Activated T-cell treated with anti-CD3 and anti-CD28 coated beads, Interleukin-2, amount 50 U/mL, for 4 hours (primary cell): ENCODE measurements around the gene CDK16. TPM values are rescaled to one million over a fixed set of nuclear protein-coding genes. Genes with fewer than 3 reads are reported as not detected.
"Not testable (repeated sequence)": the region's sequence is repeated elsewhere in the genome, so short reads cannot be mapped to it uniquely, and the experiment has no call there.

Experiments
- ATAC-seq, 2 donors: fragments of 200-7000 bp; cut with Tn5 transposase; one replicate each; pipeline ENCODE4 v1.10.0; 2021
- DNase-seq: peaks from one replicate; pipeline ENCODE4 v3.0.0-alpha.2; 2020
- H3K27me3 Mint-ChIP-seq: one replicate; pipeline ENCODE4 v1.8.0; 2021; ENCODE audit warnings: low read depth, mixed read lengths
- H3K36me3 Mint-ChIP-seq: one replicate; pipeline ENCODE4 v1.8.0; 2022; ENCODE audit warnings: mixed read lengths; ENCODE audit not compliant: insufficient read depth
- H3K4me1 Mint-ChIP-seq: one replicate; pipeline ENCODE4 v1.8.0; 2021; ENCODE audit warnings: low read depth, mixed read lengths
- H3K4me3 Mint-ChIP-seq: one replicate; pipeline ENCODE4 v1.8.0; 2021; ENCODE audit warnings: mild to moderate bottlenecking, moderate library complexity, mixed read lengths
- H3K9me3 Mint-ChIP-seq: one replicate; pipeline ENCODE4 v1.8.0; 2021; ENCODE audit warnings: mixed read lengths
- total RNA-seq, 3 donors: library from RNA; stranded (reverse); gene quantifications; one replicate each; pipeline ENCODE4 v1.2.1, GENCODE V29; 2021

The CDK16 gene
- total RNA-seq, 3 donors from 2014 or later = 45.4 to 51.4 (median 49.4) TPM

GRCh38 chrX:47250017-47250347 lies 31.5 kb downstream of the CDK16 start:
- Mint-ChIP-seq H3K4me3 (no peak overlapping the region), H3K36me3 (peaks cover 9% of the 10 kb centered on the region), H3K4me1 (peaks cover 4% of the 10 kb centered on the region), H3K27me3 (no peaks in the 10 kb centered on the region), H3K9me3 (no peaks in the 10 kb centered on the region)
- ATAC-seq (no peak), DNase-seq (no peak)

- not testable (repeated sequence) for DNase-seq, H3K4me3 Mint-ChIP-seq, H3K4me1 Mint-ChIP-seq, H3K36me3 Mint-ChIP-seq, H3K27me3 Mint-ChIP-seq, H3K9me3 Mint-ChIP-seq, ATAC-seq
Observed at GRCh38 chrX:47257620-47258019, 39.1 kb downstream of the CDK16 start.

GRCh38 chrX:47264483-47265173 lies 46.1 kb downstream of the CDK16 start:
- no peak overlapping the region for H3K4me3 Mint-ChIP-seq
- no peaks in the 10 kb centered on the region for H3K36me3 Mint-ChIP-seq
- no peaks in the 10 kb centered on the region for H3K27me3 Mint-ChIP-seq
- ATAC-seq = peak; percentile 37 to 50
- peaks cover 1% of the 10 kb centered on the region for H3K4me1 Mint-ChIP-seq
- H3K9me3 Mint-ChIP-seq = no peaks in the 10 kb centered on the region
- no peak for DNase-seq

- no peak for DNase-seq
- ATAC-seq = no peak
- H3K27me3 Mint-ChIP-seq = no peaks in the 10 kb centered on the region
Observed at GRCh38 chrX:47266643-47267042, 48.2 kb downstream of the CDK16 start.

GRCh38 chrX:47272013-47272408 lies 53.5 kb downstream of the CDK16 start:
- no peaks in the 10 kb centered on the region for H3K27me3 Mint-ChIP-seq
- H3K4me3 Mint-ChIP-seq = no peak overlapping the region
- ATAC-seq = no peak
- no peaks in the 10 kb centered on the region for H3K36me3 Mint-ChIP-seq
- no peaks in the 10 kb centered on the region for H3K4me1 Mint-ChIP-seq
- H3K9me3 Mint-ChIP-seq = no peaks in the 10 kb centered on the region
- no peak for DNase-seq

More at GRCh38 chrX:47266643-47267042, 48.2 kb downstream of the CDK16 start:
- H3K9me3 Mint-ChIP-seq = no peaks in the 10 kb centered on the region
- H3K36me3 Mint-ChIP-seq = no peaks in the 10 kb centered on the region
- peaks cover 1% of the 10 kb centered on the region for H3K4me1 Mint-ChIP-seq
- H3K4me3 Mint-ChIP-seq = no peak overlapping the region

- no peaks in the 10 kb centered on the region for H3K27me3 Mint-ChIP-seq
- H3K4me1 Mint-ChIP-seq = no peaks in the 10 kb centered on the region
- ATAC-seq = no peak
- H3K9me3 Mint-ChIP-seq = no peaks in the 10 kb centered on the region
- no peak for DNase-seq
- no peaks in the 10 kb centered on the region for H3K36me3 Mint-ChIP-seq
- no peak overlapping the region for H3K4me3 Mint-ChIP-seq
Observed at GRCh38 chrX:47273011-47273730, 54.7 kb downstream of the CDK16 start.

- DNase-seq (no peak), ATAC-seq (no peak)
- H3K27me3 Mint-ChIP-seq = no peaks in the 10 kb centered on the region
- H3K9me3 Mint-ChIP-seq = no peaks in the 10 kb centered on the region
- H3K4me1 Mint-ChIP-seq = no peaks in the 10 kb centered on the region
- no peaks in the 10 kb centered on the region for H3K36me3 Mint-ChIP-seq
- H3K4me3 Mint-ChIP-seq = no peak overlapping the region
Observed at GRCh38 chrX:47278691-47279090, 60.2 kb downstream of the CDK16 start.

Other genes starting within 250 kb of the CDK16 start
- under 1 TPM; 0.11 to 0.15 (median 0.14) TPM for gene RGN, start 140.2 kb upstream of the CDK16 start, total RNA-seq
- gene NDUFB11, start 74.0 kb upstream of the CDK16 start, total RNA-seq = 100 to 1,000 TPM in 2 of 3 donors, 10 to 100 TPM in 1; 95.3 to 103 (median 100) TPM
- gene RBM10, start 73.5 kb upstream of the CDK16 start, total RNA-seq = 10 to 100 TPM; 77.7 to 83.4 (median 81.4) TPM
- 100 to 1,000 TPM; 236 to 281 (median 254) TPM for gene UBA1, start 24.9 kb upstream of the CDK16 start, total RNA-seq
- gene USP11, start 14.3 kb downstream of the CDK16 start, total RNA-seq = 10 to 100 TPM; 13.5 to 18.8 (median 16.0) TPM
- gene ZNF157, start 151.9 kb downstream of the CDK16 start, total RNA-seq = under 1 TPM; 0.40 to 0.78 (median 0.73) TPM